HepG2 (cell line): ENCODE measurements around the gene LTC4S. TPM values are rescaled to one million over a fixed set of nuclear protein-coding genes. Genes with fewer than 3 reads are reported as not detected.
A peak's percentile ranks its signal among the peaks of the same experiment; 100 is the strongest.

Experiments
- ADNP ChIP-seq: sonication (generic); formaldehyde crosslinking; IDR thresholded peaks from 2 replicates; pipeline ENCODE4 v1.4.0; 2020; ENCODE audit warnings: missing genetic modification reagents
- BORCS8-MEF2B ChIP-seq: sonication (generic); formaldehyde crosslinking; IDR thresholded peaks from 2 replicates; pipeline ENCODE4 v1.8.0; 2022; ENCODE audit warnings: mild to moderate bottlenecking, missing genetic modification reagents
- DNMT1 ChIP-seq: sonication (generic); formaldehyde crosslinking; IDR thresholded peaks from 2 replicates; pipeline ENCODE4 v1.5.1; 2020; ENCODE audit warnings: mild to moderate bottlenecking, missing genetic modification reagents
- EED ChIP-seq: sonication (generic); formaldehyde crosslinking; IDR thresholded peaks from 2 replicates; pipeline ENCODE4 v1.5.0; 2020; ENCODE audit warnings: mild to moderate bottlenecking, missing genetic modification reagents
- FIP1L1 ChIP-seq: fragments of 200-400 bp; formaldehyde crosslinking; IDR thresholded peaks from 2 replicates; pipeline ENCODE4 v1.6.1; 2018; ENCODE audit warnings: low read depth, mild to moderate bottlenecking, low read length, moderate library complexity, borderline replicate concordance; ENCODE audit not compliant: insufficient read depth
- FOXM1 ChIP-seq: sonication (generic); formaldehyde crosslinking; IDR thresholded peaks from 2 replicates; pipeline ENCODE4 v1.5.0; 2020; ENCODE audit warnings: missing genetic modification reagents
- JUNB ChIP-seq: sonication (generic); formaldehyde crosslinking; IDR thresholded peaks from 2 replicates; pipeline ENCODE4 v1.8.0; 2022; ENCODE audit warnings: missing genetic modification reagents, mild to moderate bottlenecking, borderline replicate concordance
- KDM5B ChIP-seq: sonication (generic); formaldehyde crosslinking; IDR thresholded peaks from 2 replicates; pipeline ENCODE4 v1.4.0; 2020; ENCODE audit warnings: missing genetic modification reagents, mild to moderate bottlenecking, borderline replicate concordance
- MIER3 ChIP-seq: IDR thresholded peaks from 2 replicates; pipeline ENCODE4 v1.6.1; 2016; ENCODE audit warnings: missing compliant biosample characterization, borderline replicate concordance
- NFE2L2 ChIP-seq: fragments of 150-350 bp; IDR thresholded peaks from 2 replicates; pipeline ENCODE4 v1.6.1; 2014; ENCODE audit warnings: low read length
- PHF21A ChIP-seq: sonication (generic); formaldehyde crosslinking; IDR thresholded peaks from 2 replicates; pipeline ENCODE4 v1.5.0; 2020; ENCODE audit warnings: mild to moderate bottlenecking, missing genetic modification reagents
- POLR2G ChIP-seq: fragments of 200-400 bp; formaldehyde crosslinking; IDR thresholded peaks from 2 replicates; pipeline ENCODE4 v1.6.1; 2018; ENCODE audit warnings: mild to moderate bottlenecking, low read depth, low read length, moderate library complexity
- RORA ChIP-seq: sonication (generic); formaldehyde crosslinking; IDR thresholded peaks from 2 replicates; pipeline ENCODE4 v1.5.0; 2020; ENCODE audit warnings: mild to moderate bottlenecking, missing genetic modification reagents, moderate library complexity
- SAFB2 ChIP-seq: sonication (generic); formaldehyde crosslinking; IDR thresholded peaks from 2 replicates; pipeline ENCODE4 v1.5.1; 2020; ENCODE audit warnings: missing genetic modification reagents, low read depth, mild to moderate bottlenecking, borderline replicate concordance
- SAP130 ChIP-seq: IDR thresholded peaks from 2 replicates; pipeline ENCODE4 v1.6.1; 2016; ENCODE audit warnings: low read depth
- TERF1 ChIP-seq: sonication (generic); formaldehyde crosslinking; IDR thresholded peaks from 2 replicates; pipeline ENCODE4 v1.8.0; 2022; ENCODE audit warnings: mild to moderate bottlenecking, missing genetic modification reagents, moderate library complexity
- TOPORS ChIP-seq: sonication (generic); formaldehyde crosslinking; IDR thresholded peaks from 2 replicates; pipeline ENCODE4 v1.8.0; 2023; ENCODE audit warnings: mild to moderate bottlenecking, missing genetic modification reagents
- ZNF225 ChIP-seq: sonication (generic); formaldehyde crosslinking; IDR thresholded peaks from 2 replicates; pipeline ENCODE4 v1.4.0; 2020; ENCODE audit warnings: mild to moderate bottlenecking, missing genetic modification reagents
- ZNF263 ChIP-seq: sonication (generic); formaldehyde crosslinking; IDR thresholded peaks from 2 replicates; pipeline ENCODE4 v1.4.0; 2020; ENCODE audit warnings: missing genetic modification reagents
- ZNF468 ChIP-seq: sonication (generic); formaldehyde crosslinking; IDR thresholded peaks from 2 replicates; pipeline ENCODE4 v1.8.0; 2022; ENCODE audit warnings: mild to moderate bottlenecking, moderate library complexity, missing genetic modification reagents
- ZNF883 ChIP-seq: sonication (generic); formaldehyde crosslinking; IDR thresholded peaks from 2 replicates; pipeline ENCODE4 v1.5.1; 2020; ENCODE audit warnings: mild to moderate bottlenecking, missing genetic modification reagents; ENCODE audit errors: not compliant biosample characterization
- ZSCAN29 ChIP-seq: sonication (generic); formaldehyde crosslinking; conservative IDR thresholded peaks from 2 replicates; pipeline ENCODE4 v1.4.0; 2020; ENCODE audit warnings: mild to moderate bottlenecking, missing genetic modification reagents
- polyA plus RNA-seq, 8 experiments: library from polyadenylated mRNA; depleted of rRNA in 3 of 8; stranded (reverse) in 7 of 8; unstranded in 1 of 8; fragments of >200 nt; fragmentation: Illumina TruSeq in 4 of 8; extraction: Trizol in 4 of 8; gene quantifications; 2 replicates each; pipeline versions ENCODE4 v1.2.1 to v1.2.3, GENCODE V29; 2011 to 2016; ENCODE audit warnings: low read depth in 4 of 8, missing spikeins in 1 of 8, mixed read lengths in 1 of 8; ENCODE audit not compliant: insufficient read depth in 1 of 8
- total RNA-seq, 5 experiments: library from RNA; depleted of rRNA; stranded (reverse); fragments of >200 nt; fragmentation: Illumina TruSeq; extraction: Trizol; gene quantifications; 2 replicates each; pipeline ENCODE4 v1.2.3, GENCODE V29; 2016; ENCODE audit warnings: low read depth in 1 of 5
- TF ChIP-seq, protein P1 (sequence below): sonication (generic); formaldehyde crosslinking; IDR thresholded peaks from 2 replicates; pipeline ENCODE4 v1.8.1; 2022; ENCODE audit warnings: low read depth, mild to moderate bottlenecking, missing genetic modification reagents

The LTC4S gene
- total and polyA plus RNA-seq, 2 of the 13 experiments (the other 11 are each of a cell fraction or from before 2014, with no cell fraction given), result 0.35 TPM; not detected in 1

DNA sequence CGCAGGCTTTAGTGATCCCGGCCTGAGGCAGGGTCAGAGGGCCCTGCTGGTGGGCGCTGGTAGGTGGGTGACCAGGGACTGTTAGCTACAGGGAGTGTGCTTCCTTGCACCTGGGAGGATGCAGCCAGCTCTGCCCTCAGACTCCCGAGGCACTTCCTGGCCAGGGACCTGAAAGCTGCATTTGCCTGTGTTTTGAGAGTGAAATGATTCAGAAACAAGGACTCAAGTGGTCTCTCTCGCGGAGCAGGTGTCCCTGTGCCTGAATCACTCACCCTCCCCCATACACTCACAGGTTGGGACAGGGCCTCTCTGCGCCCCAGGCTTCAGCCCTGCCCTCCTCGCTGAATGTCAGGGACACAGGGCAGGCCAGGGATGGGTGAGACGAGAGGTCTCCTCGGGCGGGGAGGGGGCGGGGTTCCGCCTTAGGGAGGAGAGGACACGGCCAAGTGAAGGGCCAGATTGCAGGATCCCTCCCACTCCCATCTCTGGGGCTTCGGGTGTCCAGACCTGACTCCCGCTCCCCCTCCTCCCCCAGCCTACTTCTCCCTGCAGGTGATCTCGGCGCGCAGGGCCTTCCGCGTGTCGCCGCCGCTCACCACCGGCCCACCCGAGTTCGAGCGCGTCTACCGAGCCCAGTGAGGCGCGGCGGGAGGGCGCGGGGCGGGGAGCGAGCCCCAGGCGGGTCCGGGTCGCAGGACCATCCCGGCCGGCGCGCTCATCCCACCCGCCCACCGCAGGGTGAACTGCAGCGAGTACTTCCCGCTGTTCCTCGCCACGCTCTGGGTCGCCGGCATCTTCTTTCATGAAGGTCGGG lies 1.5 kb downstream of the LTC4S start (continued):
- TF ChIP-seq, protein P1, sequence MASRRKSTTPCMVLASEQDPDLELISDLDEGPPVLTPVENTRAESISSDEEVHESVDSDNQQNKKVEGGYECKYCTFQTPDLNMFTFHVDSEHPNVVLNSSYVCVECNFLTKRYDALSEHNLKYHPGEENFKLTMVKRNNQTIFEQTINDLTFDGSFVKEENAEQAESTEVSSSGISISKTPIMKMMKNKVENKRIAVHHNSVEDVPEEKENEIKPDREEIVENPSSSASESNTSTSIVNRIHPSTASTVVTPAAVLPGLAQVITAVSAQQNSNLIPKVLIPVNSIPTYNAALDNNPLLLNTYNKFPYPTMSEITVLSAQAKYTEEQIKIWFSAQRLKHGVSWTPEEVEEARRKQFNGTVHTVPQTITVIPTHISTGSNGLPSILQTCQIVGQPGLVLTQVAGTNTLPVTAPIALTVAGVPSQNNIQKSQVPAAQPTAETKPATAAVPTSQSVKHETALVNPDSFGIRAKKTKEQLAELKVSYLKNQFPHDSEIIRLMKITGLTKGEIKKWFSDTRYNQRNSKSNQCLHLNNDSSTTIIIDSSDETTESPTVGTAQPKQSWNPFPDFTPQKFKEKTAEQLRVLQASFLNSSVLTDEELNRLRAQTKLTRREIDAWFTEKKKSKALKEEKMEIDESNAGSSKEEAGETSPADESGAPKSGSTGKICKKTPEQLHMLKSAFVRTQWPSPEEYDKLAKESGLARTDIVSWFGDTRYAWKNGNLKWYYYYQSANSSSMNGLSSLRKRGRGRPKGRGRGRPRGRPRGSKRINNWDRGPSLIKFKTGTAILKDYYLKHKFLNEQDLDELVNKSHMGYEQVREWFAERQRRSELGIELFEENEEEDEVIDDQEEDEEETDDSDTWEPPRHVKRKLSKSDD (CRISPR knock-in tag), result 0 out of 2 replicates have a peak, but pooled peaks have one; percentile 46
- TF ChIP-seq FIP1L1 (no peak), MIER3 (CRISPR knock-in tag) (0 out of 2 replicates have a peak, but pooled peaks have one; percentile 10), ZNF468 (peak; percentile 72; the same call in 1 of the 2 replicates), EED (peak; percentile 39; the same call in 1 of the 2 replicates), RORA (CRISPR knock-in tag) (no peak), POLR2G (peak; percentile 3; the same call in 1 of the 2 replicates), PHF21A (CRISPR knock-in tag) (peak; percentile 43; the same call in 1 of the 2 replicates), TERF1 (CRISPR knock-in tag) (peak; percentile 69), JUNB (CRISPR knock-in tag) (no peak), KDM5B (CRISPR knock-in tag) (peak; percentile 12; the same call in 1 of the 2 replicates), ZNF225 (CRISPR knock-in tag) (no peak), ZNF263 (CRISPR knock-in tag) (peak; percentile 84), BORCS8-MEF2B (0 out of 2 replicates have a peak, but pooled peaks have one; percentile 19), TOPORS (CRISPR knock-in tag) (peak; percentile 33; the same call in 1 of the 2 replicates), ADNP (CRISPR knock-in tag) (no peak), SAP130 (CRISPR knock-in tag) (no peak), NFE2L2 (no peak), SAFB2 (CRISPR knock-in tag) (0 out of 2 replicates have a peak, but pooled peaks have one; percentile 28), ZNF883 (CRISPR knock-in tag) (peak; percentile 77), DNMT1 (CRISPR knock-in tag) (no peak), FOXM1 (CRISPR knock-in tag) (no peak), ZSCAN29 (CRISPR knock-in tag) (no peak)
